K562 (cell line): Measurements from ENCODE around the gene CACNA2D3. TPM values are rescaled to one million over a fixed set of nuclear protein-coding genes. Genes with fewer than 3 reads are reported as not detected.

Experiments used
- ATAC-seq: fragments of 200-7000 bp; cut with Tn5 transposase; 3 replicates; pipeline ENCODE4 v1.9.1; 2020; ENCODE audit warnings: moderate library complexity
- BruUV-seq: library from RNA; stranded (reverse); fragments of 400-500 nt; replicated peaks from 2 replicates; lab custom pipeline; 2021; lab: Mats Ljungman, UMichigan
- CTCF ChIA-PET: fragments of 300-600 bp; formaldehyde crosslinking; extraction: SDS; loops from one replicate; lab custom pipeline; 2021; ENCODE audit warnings: low intra/inter-chr PET ratio; lab: Yijun Ruan, JAX
- POLR2A ChIA-PET: fragments of 300-600, 350-650 bp; sonication (Branson Sonifier 250); formaldehyde crosslinking; extraction: SDS; loops from one replicate; lab custom pipeline; 2021; ENCODE audit warnings: antibody characterized with exemption, inconsistent platforms; lab: Yijun Ruan, JAX
- DNase-seq, 4 experiments: peaks; one replicate each; pipeline versions ENCODE4 v3.0.0 to v3.0.0-alpha.2; 2011 to 2018; ENCODE audit warnings: low spot score in 3 of 4, mixed read lengths in 3 of 4; ENCODE audit errors: extremely low read depth in 1 of 4
- FAIRE-seq: peaks from 2 replicates; lab custom pipeline; 2011; peaks lifted over from hg19 to GRCh38; lab: Jason Lieb, UNC
- H2AFZ ChIP-seq: 2 replicates; pipeline ENCODE4 v1.6.0; 2011; ENCODE audit warnings: low read depth, low read length, control low read depth, inconsistent platforms
- H3K27ac ChIP-seq: fragments of 200-600 bp; 3 replicates; pipeline ENCODE4 v1.8.0; 2011; ENCODE audit warnings: low read depth, mild to moderate bottlenecking, control low read depth, inconsistent platforms, low read length, moderate library complexity, mixed read lengths; ENCODE audit errors: extremely low read depth
- H3K27me3 ChIP-seq, 2 experiments: fragments of 300-600 bp in 1 of 2; 2 replicates in 1 of 2; 3 replicates in 1 of 2; pipeline versions ENCODE4 v1.6.0 to v1.8.0; 2011; ENCODE audit warnings: inconsistent platforms in 2 of 2, low read length in 2 of 2, mild to moderate bottlenecking in 1 of 2, mixed read lengths in 1 of 2, moderate library complexity in 1 of 2; ENCODE audit not compliant: control insufficient read depth in 2 of 2, insufficient read depth in 2 of 2
- H3K36me3 ChIP-seq: fragments of 300-600 bp; 3 replicates; pipeline ENCODE4 v1.8.0; 2011; ENCODE audit warnings: mild to moderate bottlenecking, low read length, inconsistent platforms; ENCODE audit not compliant: control insufficient read depth, insufficient read depth
- H3K4me1 ChIP-seq, 2 experiments: fragments of 200-600 bp in 1 of 2; replicated peaks in 1 of 2; 2 replicates in 1 of 2; 3 replicates in 1 of 2; pipeline versions ENCODE4 v1.5.1 to v1.8.0; 2011; ENCODE audit warnings: inconsistent platforms in 2 of 2, low read length in 2 of 2, mild to moderate bottlenecking in 1 of 2, mixed read lengths in 1 of 2, moderate library complexity in 1 of 2; ENCODE audit not compliant: control insufficient read depth in 2 of 2, insufficient read depth in 2 of 2
- H3K4me2 ChIP-seq: 2 replicates; pipeline ENCODE4 v1.6.1; 2011; ENCODE audit warnings: low read length, control low read depth, inconsistent platforms, mixed read lengths; ENCODE audit not compliant: insufficient read depth
- H3K4me3 ChIP-seq: fragments of 200-600 bp; sonication (generic), shearing (Covaris generic); 2 replicates; pipeline ENCODE4 v1.5.1; 2016; ENCODE audit warnings: control low read depth, inconsistent platforms
- H3K79me2 ChIP-seq: fragments of 200-600 bp; 3 replicates; pipeline ENCODE4 v1.8.0; 2011; ENCODE audit warnings: low read length, inconsistent platforms; ENCODE audit not compliant: control insufficient read depth, insufficient read depth
- H3K9ac ChIP-seq, 2 experiments: 2 replicates each; pipeline versions ENCODE4 v1.6.0 to v1.6.1; 2011; ENCODE audit warnings: low read depth in 2 of 2, low read length in 2 of 2, control low read depth in 1 of 2, inconsistent platforms in 1 of 2, mild to moderate bottlenecking in 1 of 2, mixed read lengths in 1 of 2; ENCODE audit not compliant: insufficient read depth in 1 of 2
- H3K9me1 ChIP-seq: one replicate; pipeline ENCODE4 v1.6.0; 2011; ENCODE audit warnings: inconsistent platforms, mild to moderate bottlenecking, low read length, moderate library complexity; ENCODE audit not compliant: control insufficient read depth, insufficient read depth
- H3K9me3 ChIP-seq: replicated peaks from 2 replicates; pipeline ENCODE4 v1.5.1; 2011; ENCODE audit warnings: low read depth, low read length, inconsistent platforms; ENCODE audit not compliant: control insufficient read depth, insufficient read depth
- H4K20me1 ChIP-seq: replicated peaks from 2 replicates; pipeline ENCODE4 v1.6.1; 2011; ENCODE audit warnings: low read length, inconsistent platforms, mixed read lengths; ENCODE audit not compliant: control insufficient read depth, insufficient read depth
- EP300 ChIP-seq: IDR thresholded peaks from 2 replicates; pipeline ENCODE4 v1.6.1; 2012; ENCODE audit warnings: low read length, improper control_type of control experiment
- ETV5 ChIP-seq: sonication (generic); formaldehyde crosslinking; IDR thresholded peaks from 2 replicates; pipeline ENCODE4 v1.4.0; 2020; ENCODE audit warnings: low read depth, mild to moderate bottlenecking, missing genetic modification reagents
- ILF3 ChIP-seq: fragments of 450-650 bp; IDR thresholded peaks from 2 replicates; pipeline ENCODE4 v1.6.1; 2018; ENCODE audit warnings: antibody characterized with exemption, mild to moderate bottlenecking, moderate library complexity, borderline replicate concordance
- KDM5B ChIP-seq: fragments of 200-600 bp; sonication (generic); IDR thresholded peaks from 2 replicates; pipeline ENCODE4 v1.6.1; 2012; ENCODE audit warnings: low read depth, mild to moderate bottlenecking, moderate library complexity, low read length, control low read depth, inconsistent platforms; ENCODE audit not compliant: insufficient replicate concordance
- NELFE ChIP-seq: IDR thresholded peaks from 2 replicates; pipeline ENCODE4 v1.6.1; 2011; ENCODE audit warnings: mild to moderate bottlenecking; ENCODE audit not compliant: insufficient read depth, insufficient read length
- NFYB ChIP-seq: IDR thresholded peaks from 2 replicates; pipeline ENCODE4 v1.6.1; 2011; ENCODE audit warnings: mild to moderate bottlenecking, moderate library complexity; ENCODE audit not compliant: insufficient read length; ENCODE audit errors: extremely low read depth
- SNRNP70 ChIP-seq: fragments of 200-400 bp; formaldehyde crosslinking; optimal IDR thresholded peaks from 2 replicates; pipeline ENCODE3; 2017; ENCODE audit warnings: low read depth, low read length
- ZFP36 ChIP-seq: fragments of 150-350 bp; IDR thresholded peaks from 2 replicates; pipeline ENCODE4 v1.6.1; 2018; ENCODE audit warnings: low read length, low read depth; ENCODE audit not compliant: partially characterized antibody
- ZNF311 ChIP-seq: fragments of 250-450 bp; sonication (Bioruptor Pico); IDR thresholded peaks from 2 replicates; pipeline ENCODE4 v1.4.0; 2020; ENCODE audit warnings: mild to moderate bottlenecking, moderate library complexity
- ZNF583 ChIP-seq: fragments of 250-450 bp; sonication (Bioruptor Pico); IDR thresholded peaks from 2 replicates; pipeline ENCODE4 v1.4.0; 2020
- ZNF584 ChIP-seq: fragments of 200-800 bp; sonication (Bioruptor generic); IDR thresholded peaks from 2 replicates; pipeline ENCODE4 v1.6.1; 2016; ENCODE audit warnings: low read depth, mild to moderate bottlenecking, missing genetic modification characterization, missing compliant biosample characterization
- ZNF695 ChIP-seq: fragments of 450-650 bp; formaldehyde crosslinking; IDR thresholded peaks from 2 replicates; pipeline ENCODE4 v1.4.0; 2020; ENCODE audit warnings: mild to moderate bottlenecking, moderate library complexity
- WGBS: fragments of 100-300 bp; shearing (Covaris generic); methylation state at CpG from one replicate; pipeline ENCODE4 v1.1.6; 2016; ENCODE audit warnings: low coverage, mixed read lengths; ENCODE audit not compliant: insufficient coverage; ENCODE audit errors: missing lambda C conversion rate; 5-methylcytosine and 5-hydroxymethylcytosine counted together
- in situ Hi-C: fragments of 300-500 bp; cut with MboI; formaldehyde crosslinking; loops from 4 replicates; pipeline ENCODE4 v1.15.0; 2018; ENCODE audit warnings: inconsistent platforms, mixed read lengths
- intact Hi-C: fragments of 100-400 bp; cut with micrococcal nuclease; formaldehyde crosslinking; loops from 2 replicates; pipeline ENCODE4 v1.14.2; 2022
- polyA plus RNA-seq, 8 experiments: library from polyadenylated mRNA; depleted of rRNA in 4 of 8; stranded (reverse) in 5 of 8; unstranded in 3 of 8; fragments of >200 nt; fragmentation: Nextera tagmentation in 2 of 8; fragmentation: Illumina TruSeq in 1 of 8; extraction: Ambion mirVana in 2 of 8; extraction: Trizol in 1 of 8; gene quantifications; 2 replicates each; pipeline versions ENCODE4 v1.2.1 to v1.2.3, GENCODE V29; 2011 to 2014; ENCODE audit warnings: inconsistent platforms in 1 of 8, missing spikeins in 1 of 8
- total RNA-seq, 7 experiments: library from RNA; depleted of rRNA in 6 of 7; stranded (reverse); fragments of >200 nt in 6 of 7; fragmentation: Illumina TruSeq in 2 of 7; extraction: Trizol in 2 of 7; gene quantifications; 2 replicates each; pipeline versions ENCODE4 v1.2.1 to v1.2.3, GENCODE V29; 2011 to 2021; ENCODE audit warnings: low replicate concordance in 1 of 7
- TF ChIP-seq, protein P1 (sequence below): sonication (generic); formaldehyde crosslinking; IDR thresholded peaks from 2 replicates; pipeline ENCODE4 v1.8.1; 2023; ENCODE audit warnings: mild to moderate bottlenecking, missing genetic modification reagents
- TF ChIP-seq, protein P2 (sequence below): fragments of 150-350 bp; IDR thresholded peaks from 2 replicates; pipeline ENCODE4 v1.6.1; 2014; ENCODE audit warnings: low read depth, mild to moderate bottlenecking, low read length, borderline replicate concordance
- TF ChIP-seq, protein P3 (sequence below): fragments of 450-650 bp; IDR thresholded peaks from 2 replicates; pipeline ENCODE4 v1.6.1; 2016; ENCODE audit warnings: borderline replicate concordance

Gene CACNA2D3
- total and polyA plus RNA-seq, 9 of the 15 experiments (the other 6 are each of a cell fraction or from before 2014, with no cell fraction given), result 0.01 TPM; not detected in 8

DNA sequence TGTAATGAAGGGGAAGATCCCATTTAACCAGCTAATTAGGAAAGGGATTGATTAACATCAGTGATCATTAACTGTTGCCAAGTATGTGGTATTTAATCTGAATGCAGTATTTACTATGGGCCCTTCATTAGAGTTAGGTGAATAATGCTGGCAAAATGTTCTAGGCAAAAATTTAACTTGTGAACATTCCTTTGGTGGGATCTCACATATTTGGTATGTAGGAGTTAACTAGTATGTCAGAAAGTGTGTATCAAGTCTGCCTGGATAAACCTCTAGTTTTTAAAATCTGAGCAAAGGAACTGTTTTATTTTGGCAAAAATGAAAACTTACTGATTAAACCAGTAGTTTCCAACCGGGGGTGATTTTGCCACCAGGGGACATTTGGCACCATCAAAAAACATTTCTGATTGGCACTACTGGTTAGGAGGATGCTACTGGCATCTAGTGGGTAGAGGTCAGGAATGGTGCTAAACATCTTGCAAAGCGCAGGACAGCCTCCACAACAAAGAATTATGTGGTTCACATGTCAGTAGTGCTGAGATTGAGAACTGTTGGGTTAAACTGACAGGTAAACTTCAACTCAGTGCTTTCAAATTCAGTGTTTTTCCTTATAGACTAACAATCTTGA is 783.0 kb downstream of the CACNA2D3 start:
- H4K20me1 ChIP-seq, result no peaks in the 10 kb centered on the region
- FAIRE-seq (no peak), DNase-seq (no peak), ATAC-seq (no peak)
- H3K4me2 ChIP-seq, result no peak overlapping the region
- H3K9ac ChIP-seq, result no peak overlapping the region
- in situ Hi-C loops, result no loop called here
- ChIA-PET CTCF (no interaction called here), POLR2A (interaction anchor here (0.6 kb wide), 1 partner anchor 51 kb away, joined by 3 read pairs; no protein-coding TSS in a partner anchor)
- intact Hi-C loops, result no loop called here
- H3K9me3 ChIP-seq, result no peaks in the 10 kb centered on the region
- H3K79me2 ChIP-seq, result no peaks in the 10 kb centered on the region
- no peaks in the 10 kb centered on the region for H3K36me3 ChIP-seq
- H3K27ac ChIP-seq, result no peak overlapping the region
- BruUV-seq, result no TSS peak
- H3K4me3 ChIP-seq, result no peak overlapping the region
- no peaks in the 10 kb centered on the region for H3K9me1 ChIP-seq
- no peak overlapping the region for H2AFZ ChIP-seq
- H3K4me1 ChIP-seq, result no peaks in the 10 kb centered on the region
- no peaks in the 10 kb centered on the region for H3K27me3 ChIP-seq
- WGBS, result 3% methylated on average over 2 of the region's 2 CpGs
- TF ChIP-seq NELFE (no peak), ZNF311 (CRISPR knock-in tag) (no peak), ZFP36 (no peak), SNRNP70 (no peak), ZNF584 (CRISPR knock-in tag) (no peak), EP300 (no peak), NFYB (no peak), ZNF583 (no peak), ETV5 (CRISPR knock-in tag) (no peak), ILF3 (no peak), ZNF695 (CRISPR knock-in tag) (no peak), KDM5B (no peak)
- TF ChIP-seq, protein P1, sequence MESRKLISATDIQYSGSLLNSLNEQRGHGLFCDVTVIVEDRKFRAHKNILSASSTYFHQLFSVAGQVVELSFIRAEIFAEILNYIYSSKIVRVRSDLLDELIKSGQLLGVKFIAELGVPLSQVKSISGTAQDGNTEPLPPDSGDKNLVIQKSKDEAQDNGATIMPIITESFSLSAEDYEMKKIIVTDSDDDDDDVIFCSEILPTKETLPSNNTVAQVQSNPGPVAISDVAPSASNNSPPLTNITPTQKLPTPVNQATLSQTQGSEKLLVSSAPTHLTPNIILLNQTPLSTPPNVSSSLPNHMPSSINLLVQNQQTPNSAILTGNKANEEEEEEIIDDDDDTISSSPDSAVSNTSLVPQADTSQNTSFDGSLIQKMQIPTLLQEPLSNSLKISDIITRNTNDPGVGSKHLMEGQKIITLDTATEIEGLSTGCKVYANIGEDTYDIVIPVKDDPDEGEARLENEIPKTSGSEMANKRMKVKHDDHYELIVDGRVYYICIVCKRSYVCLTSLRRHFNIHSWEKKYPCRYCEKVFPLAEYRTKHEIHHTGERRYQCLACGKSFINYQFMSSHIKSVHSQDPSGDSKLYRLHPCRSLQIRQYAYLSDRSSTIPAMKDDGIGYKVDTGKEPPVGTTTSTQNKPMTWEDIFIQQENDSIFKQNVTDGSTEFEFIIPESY, result no peak
- TF ChIP-seq, protein P2, sequence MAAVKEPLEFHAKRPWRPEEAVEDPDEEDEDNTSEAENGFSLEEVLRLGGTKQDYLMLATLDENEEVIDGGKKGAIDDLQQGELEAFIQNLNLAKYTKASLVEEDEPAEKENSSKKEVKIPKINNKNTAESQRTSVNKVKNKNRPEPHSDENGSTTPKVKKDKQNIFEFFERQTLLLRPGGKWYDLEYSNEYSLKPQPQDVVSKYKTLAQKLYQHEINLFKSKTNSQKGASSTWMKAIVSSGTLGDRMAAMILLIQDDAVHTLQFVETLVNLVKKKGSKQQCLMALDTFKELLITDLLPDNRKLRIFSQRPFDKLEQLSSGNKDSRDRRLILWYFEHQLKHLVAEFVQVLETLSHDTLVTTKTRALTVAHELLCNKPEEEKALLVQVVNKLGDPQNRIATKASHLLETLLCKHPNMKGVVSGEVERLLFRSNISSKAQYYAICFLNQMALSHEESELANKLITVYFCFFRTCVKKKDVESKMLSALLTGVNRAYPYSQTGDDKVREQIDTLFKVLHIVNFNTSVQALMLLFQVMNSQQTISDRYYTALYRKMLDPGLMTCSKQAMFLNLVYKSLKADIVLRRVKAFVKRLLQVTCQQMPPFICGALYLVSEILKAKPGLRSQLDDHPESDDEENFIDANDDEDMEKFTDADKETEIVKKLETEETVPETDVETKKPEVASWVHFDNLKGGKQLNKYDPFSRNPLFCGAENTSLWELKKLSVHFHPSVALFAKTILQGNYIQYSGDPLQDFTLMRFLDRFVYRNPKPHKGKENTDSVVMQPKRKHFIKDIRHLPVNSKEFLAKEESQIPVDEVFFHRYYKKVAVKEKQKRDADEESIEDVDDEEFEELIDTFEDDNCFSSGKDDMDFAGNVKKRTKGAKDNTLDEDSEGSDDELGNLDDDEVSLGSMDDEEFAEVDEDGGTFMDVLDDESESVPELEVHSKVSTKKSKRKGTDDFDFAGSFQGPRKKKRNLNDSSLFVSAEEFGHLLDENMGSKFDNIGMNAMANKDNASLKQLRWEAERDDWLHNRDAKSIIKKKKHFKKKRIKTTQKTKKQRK, result no peak
- TF ChIP-seq, protein P3, sequence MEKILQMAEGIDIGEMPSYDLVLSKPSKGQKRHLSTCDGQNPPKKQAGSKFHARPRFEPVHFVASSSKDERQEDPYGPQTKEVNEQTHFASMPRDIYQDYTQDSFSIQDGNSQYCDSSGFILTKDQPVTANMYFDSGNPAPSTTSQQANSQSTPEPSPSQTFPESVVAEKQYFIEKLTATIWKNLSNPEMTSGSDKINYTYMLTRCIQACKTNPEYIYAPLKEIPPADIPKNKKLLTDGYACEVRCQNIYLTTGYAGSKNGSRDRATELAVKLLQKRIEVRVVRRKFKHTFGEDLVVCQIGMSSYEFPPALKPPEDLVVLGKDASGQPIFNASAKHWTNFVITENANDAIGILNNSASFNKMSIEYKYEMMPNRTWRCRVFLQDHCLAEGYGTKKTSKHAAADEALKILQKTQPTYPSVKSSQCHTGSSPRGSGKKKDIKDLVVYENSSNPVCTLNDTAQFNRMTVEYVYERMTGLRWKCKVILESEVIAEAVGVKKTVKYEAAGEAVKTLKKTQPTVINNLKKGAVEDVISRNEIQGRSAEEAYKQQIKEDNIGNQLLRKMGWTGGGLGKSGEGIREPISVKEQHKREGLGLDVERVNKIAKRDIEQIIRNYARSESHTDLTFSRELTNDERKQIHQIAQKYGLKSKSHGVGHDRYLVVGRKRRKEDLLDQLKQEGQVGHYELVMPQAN, result no peak
